Testis (tissue), 2 donors: ENCODE results near the gene PRKAG2.

Experiments
- CTCF ChIP-seq, 3 experiments: fragments of 450-650 bp in 2 of 3; fragments of 200-600 bp in 1 of 3; sonication (generic) in 1 of 3; IDR thresholded peaks; one replicate each; pipeline ENCODE4 v1.5.1; 2016 to 2019; ENCODE audit warnings: antibody characterized with exemption in 3 of 3, mild to moderate bottlenecking in 2 of 3, moderate library complexity in 1 of 3
- POLR2A ChIP-seq: fragments of 450-650 bp; IDR thresholded peaks from one replicate; pipeline ENCODE4 v1.6.1; 2017; ENCODE audit warnings: antibody characterized with exemption, mild to moderate bottlenecking, moderate library complexity

DNA sequence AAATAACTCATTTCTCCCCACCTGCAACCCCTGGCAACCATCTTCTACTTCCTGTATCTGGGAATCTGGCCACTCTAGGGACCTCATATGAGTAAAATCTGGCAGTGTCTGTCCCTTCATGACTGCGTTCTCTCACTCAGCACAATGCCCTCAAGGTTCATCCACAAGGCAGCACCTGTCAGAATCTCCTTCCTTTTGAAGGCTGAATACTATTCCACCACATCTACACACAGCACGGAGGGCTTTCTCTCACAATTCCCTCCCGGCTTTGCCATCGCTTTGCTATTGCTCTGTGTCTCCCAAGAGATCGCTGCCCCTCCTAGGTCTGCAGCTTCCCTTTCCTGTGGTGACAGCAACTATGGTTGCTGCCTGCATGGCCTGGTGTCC is 182.5 kb downstream of the PRKAG2 start:
- no peak for TF ChIP-seq CTCF (IDR thresholded peaks at IDR 0.05)
- no peak for TF ChIP-seq POLR2A
